Vagina (tissue), 2 donors: ENCODE measurements around the gene SLC32A1.

Experiments used
- POLR2A ChIP-seq, 2 donors: fragments of 450-650 bp; IDR thresholded peaks; one replicate each; pipeline ENCODE4 v1.6.1; 2017; ENCODE audit warnings: antibody characterized with exemption in 2 of 2, mild to moderate bottlenecking in 2 of 2, moderate library complexity in 2 of 2
- TF ChIP-seq, protein P1 (sequence below), 3 experiments: fragments of 450-650 bp in 2 of 3; fragments of 200-600 bp in 1 of 3; sonication (generic) in 1 of 3; IDR thresholded peaks; one replicate each; pipeline ENCODE4 v1.5.1; 2017 to 2019; ENCODE audit warnings: antibody characterized with exemption in 3 of 3, mild to moderate bottlenecking in 2 of 3, moderate library complexity in 2 of 3

DNA sequence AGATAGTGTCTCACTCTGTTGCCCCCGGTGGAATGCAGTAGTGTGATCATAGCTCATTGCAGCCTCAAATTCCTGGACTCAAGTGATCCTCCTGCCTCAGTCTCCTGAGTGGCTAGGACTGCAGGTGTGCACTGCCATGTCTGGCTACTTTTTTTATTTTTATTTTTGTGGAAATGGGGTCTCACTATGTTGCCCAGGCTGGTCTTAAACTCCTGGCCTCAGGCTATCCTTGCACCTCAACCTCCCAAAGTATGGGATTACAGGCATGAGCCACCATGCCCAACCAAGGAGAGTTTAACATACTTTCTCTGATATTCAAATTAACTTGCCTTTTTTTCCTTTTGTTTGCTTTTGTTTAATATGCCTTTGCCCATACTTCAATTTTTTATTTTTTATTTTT lies 13.6 kb downstream of the SLC32A1 start:
- TF ChIP-seq, protein P1, sequence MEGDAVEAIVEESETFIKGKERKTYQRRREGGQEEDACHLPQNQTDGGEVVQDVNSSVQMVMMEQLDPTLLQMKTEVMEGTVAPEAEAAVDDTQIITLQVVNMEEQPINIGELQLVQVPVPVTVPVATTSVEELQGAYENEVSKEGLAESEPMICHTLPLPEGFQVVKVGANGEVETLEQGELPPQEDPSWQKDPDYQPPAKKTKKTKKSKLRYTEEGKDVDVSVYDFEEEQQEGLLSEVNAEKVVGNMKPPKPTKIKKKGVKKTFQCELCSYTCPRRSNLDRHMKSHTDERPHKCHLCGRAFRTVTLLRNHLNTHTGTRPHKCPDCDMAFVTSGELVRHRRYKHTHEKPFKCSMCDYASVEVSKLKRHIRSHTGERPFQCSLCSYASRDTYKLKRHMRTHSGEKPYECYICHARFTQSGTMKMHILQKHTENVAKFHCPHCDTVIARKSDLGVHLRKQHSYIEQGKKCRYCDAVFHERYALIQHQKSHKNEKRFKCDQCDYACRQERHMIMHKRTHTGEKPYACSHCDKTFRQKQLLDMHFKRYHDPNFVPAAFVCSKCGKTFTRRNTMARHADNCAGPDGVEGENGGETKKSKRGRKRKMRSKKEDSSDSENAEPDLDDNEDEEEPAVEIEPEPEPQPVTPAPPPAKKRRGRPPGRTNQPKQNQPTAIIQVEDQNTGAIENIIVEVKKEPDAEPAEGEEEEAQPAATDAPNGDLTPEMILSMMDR (IDR thresholded peaks at IDR 0.05): no peak
- TF ChIP-seq POLR2A (IDR thresholded peaks at IDR 0.05): no peak
